Measurements from ENCODE around the gene FNDC1. TPM values are rescaled to one million over a fixed set of nuclear protein-coding genes. Genes with fewer than 3 reads are reported as not detected.

The FNDC1 gene
- total RNA-seq, 4 donors from 2014 or later: 0.30 to 1.3 TPM; not detected in 2

DNA sequence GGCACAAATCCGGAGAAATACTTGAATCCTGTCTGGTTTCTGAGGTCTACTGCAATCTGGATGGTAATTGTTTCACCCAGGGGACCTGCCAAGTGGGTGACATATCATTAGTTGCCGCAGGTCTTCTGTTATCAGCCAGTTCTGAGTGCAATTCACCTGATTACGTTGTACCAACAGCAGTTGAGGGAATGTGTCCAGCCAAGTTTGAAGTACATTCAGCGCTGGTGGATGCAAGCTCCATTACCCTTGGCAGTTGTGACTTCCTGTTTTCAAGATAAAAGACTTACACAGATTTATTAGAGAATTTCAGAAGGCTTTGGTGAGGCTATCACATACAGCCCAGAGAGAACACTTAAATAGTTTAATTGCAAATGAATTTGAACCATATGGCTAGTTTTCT lies 42.8 kb downstream of the FNDC1 start:
- intact Hi-C loops (cut with DNase I; ENCODE audit: low total_unique reads): no loop called here
- 66 to 84% methylated on average over 4 of the region's 4 CpGs for WGBS, 2 donors
- no peak for TF ChIP-seq POLR2A (IDR thresholded peaks at IDR 0.05)
- TF ChIP-seq, protein P1, sequence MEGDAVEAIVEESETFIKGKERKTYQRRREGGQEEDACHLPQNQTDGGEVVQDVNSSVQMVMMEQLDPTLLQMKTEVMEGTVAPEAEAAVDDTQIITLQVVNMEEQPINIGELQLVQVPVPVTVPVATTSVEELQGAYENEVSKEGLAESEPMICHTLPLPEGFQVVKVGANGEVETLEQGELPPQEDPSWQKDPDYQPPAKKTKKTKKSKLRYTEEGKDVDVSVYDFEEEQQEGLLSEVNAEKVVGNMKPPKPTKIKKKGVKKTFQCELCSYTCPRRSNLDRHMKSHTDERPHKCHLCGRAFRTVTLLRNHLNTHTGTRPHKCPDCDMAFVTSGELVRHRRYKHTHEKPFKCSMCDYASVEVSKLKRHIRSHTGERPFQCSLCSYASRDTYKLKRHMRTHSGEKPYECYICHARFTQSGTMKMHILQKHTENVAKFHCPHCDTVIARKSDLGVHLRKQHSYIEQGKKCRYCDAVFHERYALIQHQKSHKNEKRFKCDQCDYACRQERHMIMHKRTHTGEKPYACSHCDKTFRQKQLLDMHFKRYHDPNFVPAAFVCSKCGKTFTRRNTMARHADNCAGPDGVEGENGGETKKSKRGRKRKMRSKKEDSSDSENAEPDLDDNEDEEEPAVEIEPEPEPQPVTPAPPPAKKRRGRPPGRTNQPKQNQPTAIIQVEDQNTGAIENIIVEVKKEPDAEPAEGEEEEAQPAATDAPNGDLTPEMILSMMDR (IDR thresholded peaks at IDR 0.05): no peak
- DNase-seq (ENCODE audit: low spot score in 2 of 2): no peak
- H3K4me3 ChIP-seq (ENCODE audit: low read depth, poor library complexity, severe bottlenecking): no peak overlapping the region

DNA sequence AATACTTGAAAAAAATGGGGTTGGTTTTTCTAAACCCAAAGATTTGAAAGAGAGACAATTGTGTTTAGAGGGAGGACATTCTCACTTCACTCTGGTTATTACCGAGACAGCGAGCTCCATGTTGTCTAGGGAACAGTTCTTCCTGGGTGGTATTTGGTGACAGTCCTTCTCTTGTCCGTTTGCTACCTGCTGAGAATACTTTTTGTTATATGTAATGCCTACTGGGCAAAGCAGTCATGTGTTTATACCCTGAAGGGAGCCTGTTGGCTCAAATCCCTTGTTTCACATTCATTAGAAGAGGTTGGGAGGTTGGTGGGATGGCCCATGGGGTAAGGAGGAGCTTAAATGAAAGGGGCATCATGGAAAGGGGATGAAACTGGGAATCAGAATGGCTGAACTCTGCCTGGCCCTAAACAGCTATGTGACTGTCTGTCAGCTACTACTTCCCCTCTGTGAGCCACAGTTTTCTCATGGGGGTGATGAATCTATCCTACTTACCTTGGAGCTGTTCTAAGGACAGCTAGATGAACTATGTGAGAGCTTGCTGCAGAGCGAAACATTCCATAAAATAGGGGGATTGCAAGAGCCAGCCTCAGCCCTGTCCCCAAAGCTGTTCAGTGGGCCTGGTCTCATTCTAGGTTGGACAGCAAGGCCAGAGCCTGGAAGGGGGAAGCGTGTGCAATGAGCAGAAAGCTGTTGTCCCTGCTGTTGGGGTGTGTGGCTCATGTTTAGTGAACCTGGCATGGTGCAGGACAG lies 43.5 kb downstream of the FNDC1 start:
- WGBS, 2 donors: 88 to 93% methylated on average over 5 of the region's 5 CpGs

DNA sequence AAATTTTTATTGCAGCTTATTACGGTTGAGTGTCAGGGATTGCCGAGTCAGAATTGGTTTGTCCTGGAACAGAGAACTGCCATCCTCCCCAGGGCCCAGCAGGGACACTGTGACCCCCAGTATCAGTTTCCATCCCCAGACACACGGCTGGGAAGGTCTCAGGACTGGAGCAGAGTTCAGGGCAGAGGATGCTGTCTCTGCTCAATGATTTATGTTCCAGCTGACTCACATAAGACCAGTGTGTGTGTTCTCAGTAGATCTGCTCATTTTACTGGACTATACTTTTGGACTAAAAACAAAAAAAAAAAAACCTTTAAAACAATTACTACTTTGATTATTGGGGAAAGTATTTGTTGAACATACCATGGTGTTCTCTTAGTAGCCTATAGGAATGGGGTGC lies 44.2 kb downstream of the FNDC1 start:
- TF ChIP-seq, protein P1 (IDR thresholded peaks at IDR 0.05): no peak
- H3K4me3 ChIP-seq (ENCODE audit: low read depth, poor library complexity, severe bottlenecking): no peak overlapping the region
- intact Hi-C loops (cut with DNase I; ENCODE audit: low total_unique reads): no loop called here
- no peak for DNase-seq (ENCODE audit: low spot score in 2 of 2)
- 51 to 68% methylated on average over 3 of the region's 3 CpGs for WGBS, 2 donors

More for the DNA sequence above, 43.5 kb downstream of the FNDC1 start:
- no peak for TF ChIP-seq POLR2A (IDR thresholded peaks at IDR 0.05)
- TF ChIP-seq, protein P1 (IDR thresholded peaks at IDR 0.05): no peak
- no peak for DNase-seq (ENCODE audit: low spot score in 2 of 2)
- H3K4me3 ChIP-seq (ENCODE audit: low read depth, poor library complexity, severe bottlenecking): no peak overlapping the region
- intact Hi-C loops (cut with DNase I; ENCODE audit: low total_unique reads): no loop called here

DNA sequence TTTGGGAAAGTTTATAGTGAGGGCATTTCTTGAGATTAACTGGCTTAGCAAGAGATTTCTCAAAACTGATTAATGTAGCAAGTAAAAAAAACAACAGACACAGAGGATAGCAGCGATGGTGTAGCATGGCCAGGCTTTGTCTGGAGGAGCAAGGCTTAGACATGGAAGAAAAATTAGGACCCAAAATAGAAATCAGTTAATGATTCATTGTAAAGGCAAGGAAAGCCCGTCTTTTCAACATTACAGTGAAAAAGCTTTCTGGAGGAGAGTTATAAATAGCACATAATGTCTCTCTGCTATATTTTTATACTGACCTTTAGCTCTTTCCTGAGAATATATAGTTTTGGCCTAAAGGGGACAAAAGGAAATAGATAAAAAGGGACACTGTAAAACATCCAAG lies 45.1 kb downstream of the FNDC1 start:
- TF ChIP-seq POLR2A (IDR thresholded peaks at IDR 0.05): no peak
- TF ChIP-seq, protein P1 (IDR thresholded peaks at IDR 0.05): no peak
- 76 to 79% methylated on average over 2 of the region's 2 CpGs for WGBS, 2 donors
- no peak overlapping the region for H3K4me3 ChIP-seq (ENCODE audit: low read depth, poor library complexity, severe bottlenecking)
- intact Hi-C loops (cut with DNase I; ENCODE audit: low total_unique reads): no loop called here
- no peak for DNase-seq (ENCODE audit: low spot score in 2 of 2)

DNA sequence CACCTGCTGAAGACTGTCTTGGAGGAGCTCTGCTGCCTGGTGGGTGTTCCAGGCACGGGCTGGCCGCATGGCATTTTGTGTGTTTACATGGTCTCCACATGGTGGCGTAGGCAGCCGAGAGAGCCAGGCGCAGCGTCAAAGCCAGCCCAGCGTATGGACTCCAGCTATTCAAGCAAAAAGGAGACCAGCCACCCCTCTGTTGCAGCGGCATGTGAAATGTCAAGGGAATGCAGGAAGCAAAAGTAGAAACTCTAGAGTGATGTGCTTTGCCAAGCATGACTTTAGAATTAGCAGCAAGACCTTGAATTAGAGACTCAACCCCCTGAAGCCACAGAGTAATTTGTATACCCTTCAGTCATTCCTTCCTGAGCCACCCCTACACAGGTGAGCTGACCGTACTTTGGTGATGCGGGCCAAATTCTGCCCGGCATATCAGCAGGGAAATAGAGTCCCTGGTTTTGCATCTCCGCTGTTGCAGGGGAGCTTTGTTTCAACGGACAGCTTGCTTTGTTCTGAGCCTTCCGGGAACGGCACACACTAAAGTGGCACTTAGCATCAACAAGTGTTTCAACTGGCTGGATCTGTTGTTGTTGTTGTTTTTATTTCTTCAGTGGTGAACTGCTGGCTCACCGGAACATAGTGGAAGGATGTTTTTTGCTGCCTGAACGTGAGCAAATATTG lies 48.5 kb downstream of the FNDC1 start:
- intact Hi-C loops (cut with DNase I; ENCODE audit: low total_unique reads): no loop called here
- DNase-seq (ENCODE audit: low spot score in 2 of 2): no peak
- 63 to 66% methylated on average over 17 of the region's 17 CpGs for WGBS, 2 donors
- TF ChIP-seq POLR2A (IDR thresholded peaks at IDR 0.05): no peak
- TF ChIP-seq, protein P1 (IDR thresholded peaks at IDR 0.05): no peak
- no peak overlapping the region for H3K4me3 ChIP-seq (ENCODE audit: low read depth, poor library complexity, severe bottlenecking)

Measured in lower leg skin (tissue), 4 donors.